Uterus (tissue), 4 donors: ENCODE results near the gene HSD3B2. TPM values are rescaled to one million over a fixed set of nuclear protein-coding genes. Genes with fewer than 3 reads are reported as not detected.

Experiments
- DNase-seq, 2 donors: peaks; one replicate each; pipeline ENCODE4 v3.0.0-alpha.2; 2019 to 2020
- H3K27ac ChIP-seq, 2 donors: fragments of 200-600 bp; sonication (generic); 1 replicate in 1 of 2; 2 replicates in 1 of 2; pipeline ENCODE4 v1.5.1; 2016 to 2018
- H3K27me3 ChIP-seq, 2 donors: fragments of 200-600 bp; sonication (generic); one replicate each; pipeline ENCODE4 v1.5.1; 2018 to 2019; ENCODE audit warnings: control low read depth in 1 of 2
- H3K36me3 ChIP-seq, 2 donors: fragments of 200-600 bp; sonication (generic); one replicate each; pipeline ENCODE4 v1.5.1; 2019; ENCODE audit warnings: control low read depth in 1 of 2
- H3K4me1 ChIP-seq, 2 donors: fragments of 200-600 bp; sonication (generic); one replicate each; pipeline ENCODE4 v1.5.1; 2018 to 2019; ENCODE audit warnings: control low read depth in 1 of 2
- H3K4me3 ChIP-seq, 2 donors: fragments of 200-600 bp; sonication (generic); 1 replicate in 1 of 2; 2 replicates in 1 of 2; pipeline ENCODE4 v1.5.1; 2018 to 2019; ENCODE audit warnings: mild to moderate bottlenecking in 1 of 2
- H3K9me3 ChIP-seq, 2 donors: fragments of 200-600 bp; sonication (generic); one replicate each; pipeline ENCODE4 v1.5.1; 2019; ENCODE audit warnings: control low read depth in 1 of 2
- POLR2A ChIP-seq, 2 donors: fragments of 450-650 bp; IDR thresholded peaks; one replicate each; pipeline ENCODE4 v1.6.1; 2016; ENCODE audit warnings: antibody characterized with exemption in 2 of 2, mild to moderate bottlenecking in 1 of 2, moderate library complexity in 1 of 2
- intact Hi-C: fragments of 100-400 bp; cut with DNase I; formaldehyde crosslinking; loops from one replicate; pipeline ENCODE4 v1.15.1; 2023; ENCODE audit warnings: low total_unique reads
- total RNA-seq, 4 donors: library from RNA; depleted of rRNA in 3 of 4; stranded (reverse); fragments of >200 nt in 3 of 4; gene quantifications; one replicate each; pipeline versions ENCODE4 v1.1.0 to v1.2.4, GENCODE V29; 2014 to 2023
- TF ChIP-seq, protein P1 (sequence below), 4 experiments: fragments of 200-600 bp in 2 of 4; fragments of 450-650 bp in 2 of 4; sonication (generic) in 2 of 4; IDR thresholded peaks; one replicate each; pipeline ENCODE4 v1.5.1; 2016 to 2019; ENCODE audit warnings: antibody characterized with exemption in 4 of 4, mild to moderate bottlenecking in 2 of 4, moderate library complexity in 1 of 4
- donor health status: DM: yes; HTN: yes; CAD: no.

HSD3B2 gene
- total RNA-seq, 4 donors from 2014 or later: 0.49 TPM; not detected in 3

DNA sequence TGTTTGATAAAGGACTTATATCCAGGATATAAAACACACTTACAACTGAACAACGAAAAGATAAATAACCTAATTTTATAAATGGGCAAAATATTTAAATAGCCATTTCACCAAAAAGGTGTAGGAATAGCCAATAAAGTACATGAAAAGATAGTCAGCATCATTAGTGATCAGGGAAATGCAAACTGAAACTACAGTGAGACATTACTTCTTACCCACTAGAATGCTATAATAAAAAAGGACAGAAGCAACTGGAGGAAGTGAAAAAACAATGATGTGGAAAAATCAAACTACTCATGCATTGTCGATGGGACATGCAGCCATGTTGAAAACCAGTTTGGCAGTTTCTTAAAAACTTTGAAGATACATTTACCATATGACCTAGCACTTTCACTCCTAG, 48.6 kb downstream of the HSD3B2 start:
- no peaks in the 10 kb centered on the region for H3K36me3 ChIP-seq
- no peak for TF ChIP-seq POLR2A (IDR thresholded peaks at IDR 0.05)
- TF ChIP-seq, protein P1, sequence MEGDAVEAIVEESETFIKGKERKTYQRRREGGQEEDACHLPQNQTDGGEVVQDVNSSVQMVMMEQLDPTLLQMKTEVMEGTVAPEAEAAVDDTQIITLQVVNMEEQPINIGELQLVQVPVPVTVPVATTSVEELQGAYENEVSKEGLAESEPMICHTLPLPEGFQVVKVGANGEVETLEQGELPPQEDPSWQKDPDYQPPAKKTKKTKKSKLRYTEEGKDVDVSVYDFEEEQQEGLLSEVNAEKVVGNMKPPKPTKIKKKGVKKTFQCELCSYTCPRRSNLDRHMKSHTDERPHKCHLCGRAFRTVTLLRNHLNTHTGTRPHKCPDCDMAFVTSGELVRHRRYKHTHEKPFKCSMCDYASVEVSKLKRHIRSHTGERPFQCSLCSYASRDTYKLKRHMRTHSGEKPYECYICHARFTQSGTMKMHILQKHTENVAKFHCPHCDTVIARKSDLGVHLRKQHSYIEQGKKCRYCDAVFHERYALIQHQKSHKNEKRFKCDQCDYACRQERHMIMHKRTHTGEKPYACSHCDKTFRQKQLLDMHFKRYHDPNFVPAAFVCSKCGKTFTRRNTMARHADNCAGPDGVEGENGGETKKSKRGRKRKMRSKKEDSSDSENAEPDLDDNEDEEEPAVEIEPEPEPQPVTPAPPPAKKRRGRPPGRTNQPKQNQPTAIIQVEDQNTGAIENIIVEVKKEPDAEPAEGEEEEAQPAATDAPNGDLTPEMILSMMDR (IDR thresholded peaks at IDR 0.05): no peak
- H3K27me3 ChIP-seq: no peaks in the 10 kb centered on the region
- intact Hi-C loops: no loop called here
- no peaks in the 10 kb centered on the region for H3K4me1 ChIP-seq
- H3K4me3 ChIP-seq: no peak overlapping the region
- no peaks in the 10 kb centered on the region for H3K9me3 ChIP-seq
- no peak overlapping the region for H3K27ac ChIP-seq
- no peak for DNase-seq

DNA sequence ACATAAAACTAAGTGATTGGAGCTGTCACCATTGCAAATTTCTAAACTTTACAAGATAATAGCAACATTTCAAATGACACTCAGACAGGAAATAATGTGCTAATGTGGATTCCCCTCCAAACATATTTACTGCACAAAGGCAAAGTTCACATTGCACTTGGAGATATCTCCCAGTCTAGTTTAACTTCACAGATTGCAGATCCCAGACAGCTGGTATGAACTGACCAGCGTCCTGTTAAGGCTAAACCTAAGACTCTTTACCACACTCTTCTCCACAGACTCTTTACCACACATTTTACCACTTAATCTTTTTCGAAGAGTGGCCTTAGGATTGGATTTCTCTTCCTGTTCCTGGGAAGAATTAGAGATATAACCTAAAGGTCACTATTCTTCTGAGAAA, 51.5 kb downstream of the HSD3B2 start:
- Histone ChIP-seq H3K27me3 (no peaks in the 10 kb centered on the region), H3K36me3 (no peaks in the 10 kb centered on the region), H3K27ac (no peak overlapping the region), H3K4me3 (no peak overlapping the region), H3K4me1 (no peaks in the 10 kb centered on the region), H3K9me3 (no peaks in the 10 kb centered on the region)
- DNase-seq: no peak
- no peak for TF ChIP-seq POLR2A (IDR thresholded peaks at IDR 0.05)
- TF ChIP-seq, protein P1 (IDR thresholded peaks at IDR 0.05): no peak
- intact Hi-C loops: no loop called here

DNA sequence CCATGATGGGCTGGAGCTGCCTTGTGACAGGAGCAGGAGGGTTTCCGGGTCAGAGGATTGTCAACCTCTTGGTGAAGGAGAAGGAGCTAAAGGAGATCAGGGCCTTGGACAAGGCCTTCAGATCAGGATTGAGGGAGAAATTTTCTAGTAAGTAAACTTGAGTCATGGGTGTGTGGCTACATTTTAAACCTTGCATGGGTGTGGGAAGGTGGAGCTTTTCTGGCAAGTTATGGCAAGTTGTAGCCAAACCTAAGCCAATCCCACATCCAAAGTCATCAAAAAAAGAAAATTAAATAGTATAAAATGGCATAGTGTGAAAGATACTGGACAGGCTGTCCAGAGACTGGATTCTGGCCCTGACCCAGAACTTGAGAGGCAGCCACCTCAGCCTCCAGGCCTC, 52.3 kb downstream of the HSD3B2 start:
- TF ChIP-seq, protein P1 (IDR thresholded peaks at IDR 0.05): no peak
- TF ChIP-seq POLR2A (IDR thresholded peaks at IDR 0.05): no peak

DNA sequence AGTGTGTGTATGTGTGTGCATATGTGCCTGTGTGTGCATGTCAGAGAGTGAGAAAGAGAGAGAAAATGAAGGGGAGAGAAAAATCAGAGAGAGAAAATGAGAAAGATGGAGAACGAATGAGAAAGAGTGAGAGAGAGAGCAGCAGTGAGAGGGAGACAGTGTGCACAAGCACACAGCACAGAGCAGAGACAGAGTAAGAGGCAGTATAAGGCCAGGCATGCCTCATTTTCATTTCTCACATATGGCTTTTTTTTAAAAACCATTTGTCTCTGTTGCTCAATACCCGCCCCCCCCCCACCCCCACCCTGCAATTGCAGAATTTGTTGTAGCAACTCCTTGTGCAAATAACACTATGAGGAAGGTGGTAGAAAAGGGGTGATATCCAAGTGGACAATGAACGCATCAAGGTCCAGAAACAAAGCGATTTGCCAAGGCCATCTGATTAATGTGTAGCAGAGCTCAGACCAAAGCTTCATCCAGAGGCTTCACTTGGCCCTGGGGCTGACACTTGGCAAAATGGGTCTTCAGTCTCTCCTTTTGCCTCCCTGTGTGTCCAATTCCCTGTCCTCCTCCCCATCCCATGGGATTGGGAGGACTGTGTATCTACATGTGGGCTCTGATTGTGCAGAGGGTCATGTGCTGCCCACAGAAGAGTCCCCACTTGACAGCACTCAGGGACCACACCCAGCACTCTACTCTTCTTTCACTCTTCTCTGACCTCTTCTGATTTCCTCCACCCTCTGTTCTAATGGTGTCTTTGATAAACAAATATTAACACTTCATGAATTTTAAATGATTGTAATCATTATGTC, 53.1 kb downstream of the HSD3B2 start:
- intact Hi-C loops: no loop called here
- no peaks in the 10 kb centered on the region for H3K27me3 ChIP-seq
- H3K9me3 ChIP-seq: no peaks in the 10 kb centered on the region
- H3K27ac ChIP-seq: no peak overlapping the region
- no peak overlapping the region for H3K4me3 ChIP-seq
- H3K4me1 ChIP-seq: no peaks in the 10 kb centered on the region
- no peak for DNase-seq
- TF ChIP-seq, protein P1 (IDR thresholded peaks at IDR 0.05): no peak
- TF ChIP-seq POLR2A (IDR thresholded peaks at IDR 0.05): no peak
- no peaks in the 10 kb centered on the region for H3K36me3 ChIP-seq

More for the DNA sequence above, 52.3 kb downstream of the HSD3B2 start:
- no peaks in the 10 kb centered on the region for H3K4me1 ChIP-seq
- DNase-seq: no peak
- no peak overlapping the region for H3K4me3 ChIP-seq
- no peaks in the 10 kb centered on the region for H3K27me3 ChIP-seq
- intact Hi-C loops: no loop called here
- no peaks in the 10 kb centered on the region for H3K36me3 ChIP-seq
- H3K9me3 ChIP-seq: no peaks in the 10 kb centered on the region
- no peak overlapping the region for H3K27ac ChIP-seq

DNA sequence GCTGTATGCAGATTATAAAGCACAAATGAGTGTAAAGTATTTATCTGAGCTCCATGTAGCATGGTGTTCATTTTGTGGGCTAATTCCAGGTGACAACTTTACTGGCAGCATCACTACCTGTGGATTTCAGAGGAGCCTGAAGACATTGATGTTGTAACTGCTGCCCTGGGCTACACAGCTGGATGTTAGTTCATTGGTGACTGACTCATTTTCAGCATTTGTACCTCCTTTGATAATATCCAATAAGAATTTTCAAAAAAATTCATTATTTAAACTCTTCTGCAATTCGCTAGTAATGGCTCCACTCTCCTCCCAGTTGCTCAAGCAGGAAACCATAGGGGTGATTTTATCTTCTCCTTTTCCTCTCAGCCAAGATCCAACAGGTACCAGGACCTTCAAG, 54.8 kb downstream of the HSD3B2 start:
- H3K9me3 ChIP-seq: no peaks in the 10 kb centered on the region
- intact Hi-C loops: no loop called here
- no peaks in the 10 kb centered on the region for H3K27me3 ChIP-seq
- H3K36me3 ChIP-seq: no peaks in the 10 kb centered on the region
- no peak overlapping the region for H3K27ac ChIP-seq
- H3K4me1 ChIP-seq: no peaks in the 10 kb centered on the region
- no peak for DNase-seq
- H3K4me3 ChIP-seq: no peak overlapping the region
- TF ChIP-seq, protein P1 (IDR thresholded peaks at IDR 0.05): no peak
- TF ChIP-seq POLR2A (IDR thresholded peaks at IDR 0.05): no peak
